Mucosa of descending colon (tissue), 3 donors: ENCODE results near the gene PARN. TPM values are rescaled to one million over a fixed set of nuclear protein-coding genes. Genes with fewer than 3 reads are reported as not detected.

Source experiments
- ATAC-seq: fragments of 200-7000 bp; cut with Tn5 transposase; one replicate; pipeline ENCODE4 v1.9.1; 2020; ENCODE audit warnings: mild to moderate bottlenecking, moderate library complexity
- DNase-seq, 3 donors: peaks; one replicate each; pipeline ENCODE4 v3.0.0-alpha.2; 2020
- H3K36me3 ChIP-seq: fragments of 200-600 bp; one replicate; pipeline ENCODE4 v1.8.0; 2021; ENCODE audit warnings: low read depth, mild to moderate bottlenecking
- H3K4me1 ChIP-seq: fragments of 200-600 bp; one replicate; pipeline ENCODE4 v1.8.0; 2021; ENCODE audit warnings: low read depth, mild to moderate bottlenecking
- H3K4me3 ChIP-seq: fragments of 200-600 bp; one replicate; pipeline ENCODE4 v1.8.0; 2021; ENCODE audit warnings: mild to moderate bottlenecking
- H3K9me3 ChIP-seq: fragments of 200-600 bp; one replicate; pipeline ENCODE4 v1.8.0; 2021; ENCODE audit warnings: mild to moderate bottlenecking
- intact Hi-C, 2 donors: fragments of 100-400 bp; cut with DNase I in 1 of 2; cut with micrococcal nuclease in 1 of 2; formaldehyde crosslinking; loops; one replicate each; pipeline versions ENCODE4 v1.11.0 to v1.11.1; 2022; cut with DNase I, micrococcal nuclease
- total RNA-seq, 3 donors: library from RNA; stranded (reverse); fragmentation: NEBNext Ultra II Directional in 2 of 3; extraction: Animal tissue kit (Norgen Biotek cat#: 25700) in 2 of 3; gene quantifications; one replicate each; pipeline versions ENCODE4 v1.2.1 to v1.2.4, GENCODE V29; 2021 to 2023
- TF ChIP-seq, protein P1 (sequence below): fragments of 200-600 bp; IDR thresholded peaks from one replicate; pipeline ENCODE4 v1.8.0; 2022; ENCODE audit warnings: antibody characterized with exemption, mild to moderate bottlenecking
- donor health status: DM: no; HTN: no; CAD: no; lungs with moderate emphysema.
- donor health status: DM: no; HTN: no; CAD: no.
- donor health status: DM: no; HTN: yes; CAD: no.

The PARN gene
- total RNA-seq, 3 donors from 2014 or later, result 31.5 to 34.0 (median 33.3) TPM

DNA sequence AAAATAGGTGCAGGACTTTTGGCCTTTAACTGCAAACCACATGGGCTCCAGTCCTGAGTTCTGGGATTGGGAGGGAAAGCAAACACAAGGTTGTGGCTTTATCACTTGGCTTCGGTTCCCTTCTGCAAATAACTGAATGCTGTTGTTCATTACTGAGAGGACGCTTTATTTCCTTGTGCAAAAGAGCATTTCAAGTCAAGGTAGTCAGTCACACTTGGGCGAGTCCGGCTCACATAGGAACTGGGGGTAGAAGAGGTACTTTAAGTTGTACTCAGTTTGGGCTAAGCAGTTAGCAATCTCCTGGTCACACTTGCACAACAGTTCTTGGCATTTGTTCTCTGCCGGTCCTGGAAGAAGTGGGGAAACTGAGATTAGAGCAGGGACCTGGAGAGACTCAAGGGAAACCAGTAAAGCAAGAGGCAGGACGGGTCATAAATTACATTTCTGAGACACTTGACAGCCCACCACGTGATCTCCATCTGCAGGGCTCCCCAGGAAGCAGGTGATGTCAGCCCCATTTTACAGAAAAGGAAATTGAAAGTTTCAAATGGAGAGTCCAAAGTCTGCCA is 42.4 kb upstream of the PARN start:
- Histone ChIP-seq H3K4me1 (peaks cover 30% of the 10 kb centered on the region), H3K4me3 (no peak overlapping the region), H3K9me3 (no peaks in the 10 kb centered on the region), H3K36me3 (peaks cover 8% of the 10 kb centered on the region)
- intact Hi-C loops, result no loop called here
- ATAC-seq (peak; percentile 55), DNase-seq (peak in 2 of 3 donors; percentile 47 to 71)
- TF ChIP-seq, protein P1, sequence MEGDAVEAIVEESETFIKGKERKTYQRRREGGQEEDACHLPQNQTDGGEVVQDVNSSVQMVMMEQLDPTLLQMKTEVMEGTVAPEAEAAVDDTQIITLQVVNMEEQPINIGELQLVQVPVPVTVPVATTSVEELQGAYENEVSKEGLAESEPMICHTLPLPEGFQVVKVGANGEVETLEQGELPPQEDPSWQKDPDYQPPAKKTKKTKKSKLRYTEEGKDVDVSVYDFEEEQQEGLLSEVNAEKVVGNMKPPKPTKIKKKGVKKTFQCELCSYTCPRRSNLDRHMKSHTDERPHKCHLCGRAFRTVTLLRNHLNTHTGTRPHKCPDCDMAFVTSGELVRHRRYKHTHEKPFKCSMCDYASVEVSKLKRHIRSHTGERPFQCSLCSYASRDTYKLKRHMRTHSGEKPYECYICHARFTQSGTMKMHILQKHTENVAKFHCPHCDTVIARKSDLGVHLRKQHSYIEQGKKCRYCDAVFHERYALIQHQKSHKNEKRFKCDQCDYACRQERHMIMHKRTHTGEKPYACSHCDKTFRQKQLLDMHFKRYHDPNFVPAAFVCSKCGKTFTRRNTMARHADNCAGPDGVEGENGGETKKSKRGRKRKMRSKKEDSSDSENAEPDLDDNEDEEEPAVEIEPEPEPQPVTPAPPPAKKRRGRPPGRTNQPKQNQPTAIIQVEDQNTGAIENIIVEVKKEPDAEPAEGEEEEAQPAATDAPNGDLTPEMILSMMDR, result no peak

DNA sequence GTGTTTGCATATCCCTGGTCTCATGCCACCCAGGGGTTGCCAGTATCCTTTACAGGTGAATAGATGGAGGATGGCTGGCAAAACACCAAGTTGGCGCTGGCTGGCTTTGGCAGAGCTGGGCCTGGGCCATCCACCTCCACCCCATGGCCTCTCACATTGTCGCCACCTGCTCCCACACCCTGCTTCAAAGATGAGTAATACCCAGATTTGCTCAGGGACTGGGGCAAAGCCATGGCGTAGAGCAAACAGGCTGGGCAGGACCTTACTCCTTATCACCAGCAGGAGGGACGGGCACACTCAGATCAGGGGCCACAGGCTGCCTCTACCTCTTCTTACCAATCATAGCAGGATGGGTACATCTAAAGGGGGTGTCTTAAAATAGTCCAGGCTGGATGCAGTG is 39.7 kb upstream of the PARN start:
- peak; percentile 88 for ATAC-seq

DNA sequence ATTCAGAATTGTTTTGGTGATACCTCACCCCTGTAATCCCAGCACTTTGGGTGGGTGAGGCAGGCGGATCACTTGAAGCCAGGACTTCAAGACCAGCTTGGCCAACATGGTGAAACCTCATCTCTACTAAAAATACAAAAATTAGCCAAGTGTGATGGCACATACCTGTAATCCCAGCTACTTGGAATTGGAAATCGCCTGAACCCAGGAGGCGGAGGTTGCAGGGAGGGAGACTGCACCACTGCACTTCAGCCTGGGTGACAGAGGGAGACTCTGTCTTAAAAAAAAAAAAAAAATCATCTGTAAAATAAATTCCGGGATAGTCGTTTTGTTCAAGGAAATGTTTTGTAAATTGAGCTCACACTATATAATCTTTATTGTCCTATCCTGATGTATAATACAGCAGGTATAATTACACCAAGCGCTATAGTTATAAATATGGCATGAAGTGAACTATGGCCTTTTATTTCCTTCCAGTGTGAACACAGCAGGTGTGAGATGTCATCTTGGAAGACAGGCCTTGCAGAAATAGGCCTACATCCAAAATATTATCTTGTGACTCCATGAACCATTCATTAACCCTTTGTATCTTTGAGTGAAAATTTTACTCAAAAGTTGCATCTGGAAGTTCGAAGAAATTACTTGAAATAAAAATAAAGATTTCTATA is 38.6 kb upstream of the PARN start:
- H3K4me3 ChIP-seq, result no peak overlapping the region
- DNase-seq (peak in 2 of 3 donors; percentile 51 to 57), ATAC-seq (peak; percentile 76)
- TF ChIP-seq, protein P1, result no peak
- intact Hi-C loops, result no loop called here
- H3K9me3 ChIP-seq, result no peaks in the 10 kb centered on the region
- peaks cover 8% of the 10 kb centered on the region for H3K36me3 ChIP-seq
- H3K4me1 ChIP-seq, result peaks cover 32% of the 10 kb centered on the region

More for the DNA sequence above, 39.7 kb upstream of the PARN start:
- H3K4me3 ChIP-seq, result no peak overlapping the region
- H3K4me1 ChIP-seq, result peaks cover 32% of the 10 kb centered on the region
- intact Hi-C loops, result no loop called here
- no peaks in the 10 kb centered on the region for H3K9me3 ChIP-seq
- TF ChIP-seq, protein P1, result peak; percentile 30
- DNase-seq, result peak; percentile 90 to 93 (median 91)
- H3K36me3 ChIP-seq, result peaks cover 8% of the 10 kb centered on the region

DNA sequence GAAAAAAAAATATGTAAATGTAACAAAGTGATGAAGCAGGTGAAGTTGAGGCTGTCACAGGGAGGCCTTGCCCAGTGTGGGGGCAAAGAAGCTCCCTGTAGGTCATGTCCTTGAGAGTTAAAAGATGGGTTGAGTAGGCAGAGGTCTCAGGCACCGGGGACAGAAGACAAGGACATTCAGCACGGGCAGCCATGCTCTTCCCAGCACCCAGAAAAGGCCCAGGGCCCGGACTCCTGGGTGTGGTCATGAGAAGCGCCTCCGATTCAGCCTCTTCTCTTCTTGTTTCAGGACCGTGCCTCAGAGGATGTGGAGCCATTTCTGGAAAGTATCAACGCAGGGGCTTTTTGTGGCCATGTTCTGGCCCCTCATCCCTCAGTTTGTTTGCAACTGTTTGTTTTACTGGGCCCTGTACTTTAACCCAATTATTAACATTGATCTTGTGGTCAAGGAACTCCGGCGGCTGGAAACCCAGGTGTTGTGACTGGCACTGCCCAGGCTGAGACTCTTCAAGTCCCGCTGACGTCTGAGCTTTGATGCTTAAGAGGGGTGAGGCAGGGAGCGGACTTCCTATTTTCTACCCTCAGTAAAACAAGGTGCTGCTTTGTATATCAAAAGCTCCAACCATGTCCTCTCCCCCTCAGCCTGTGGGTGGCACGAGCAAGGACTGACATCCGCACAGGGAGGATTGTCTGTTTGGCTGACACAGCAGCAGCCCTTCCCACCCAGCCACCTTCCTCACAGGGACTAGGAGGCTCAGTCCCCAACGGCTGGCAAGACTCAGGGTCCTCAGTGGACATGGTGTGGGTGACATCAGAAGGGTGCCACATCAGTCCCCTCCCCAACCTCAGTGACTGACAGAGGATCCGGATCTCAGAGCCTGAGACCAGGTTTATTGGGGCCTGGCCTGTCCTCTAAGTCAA is 37.5 kb upstream of the PARN start:
- Histone ChIP-seq H3K4me1 (peaks cover 26% of the 10 kb centered on the region), H3K9me3 (no peaks in the 10 kb centered on the region), H3K4me3 (no peak overlapping the region), H3K36me3 (peaks cover 12% of the 10 kb centered on the region)
- ATAC-seq, result peak; percentile 4
- peak in 2 of 3 donors; percentile 35 to 53 for DNase-seq
- TF ChIP-seq, protein P1, result no peak
- intact Hi-C loops, result no loop called here

DNA sequence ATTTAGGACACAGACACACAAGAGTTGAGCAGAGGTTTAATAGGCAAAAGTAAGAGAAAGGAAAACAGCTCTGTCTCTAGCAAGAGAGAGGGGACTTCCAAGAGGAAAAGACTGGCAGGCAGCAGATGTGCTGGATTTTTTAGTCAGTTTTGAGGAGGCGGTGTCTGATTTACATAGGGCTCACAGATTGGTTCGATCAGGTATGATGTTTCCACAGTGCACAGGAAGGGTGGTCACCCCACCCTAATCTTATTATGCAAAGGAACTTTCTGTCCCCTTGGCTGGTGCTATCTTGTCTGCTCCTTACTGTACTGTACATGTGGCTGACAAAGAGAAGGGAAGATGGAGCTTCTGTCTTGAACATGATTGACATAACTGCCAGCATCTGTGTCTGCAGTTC is 28.0 kb upstream of the PARN start:
- peaks cover 21% of the 10 kb centered on the region for H3K4me1 ChIP-seq
- TF ChIP-seq, protein P1, result no peak
- no peaks in the 10 kb centered on the region for H3K9me3 ChIP-seq
- intact Hi-C loops, result no loop called here
- H3K36me3 ChIP-seq, result peaks cover 5% of the 10 kb centered on the region
- DNase-seq (peak in 1 of 3 donors; percentile 47), ATAC-seq (peak; percentile 71)
- H3K4me3 ChIP-seq, result no peak overlapping the region
